Uterus (tissue), 4 donors: Measurements from ENCODE around the gene PLAGL1. TPM values are rescaled to one million over a fixed set of nuclear protein-coding genes. Genes with fewer than 3 reads are reported as not detected.

ENCODE experiments used
- DNase-seq, 2 donors: peaks; one replicate each; pipeline ENCODE4 v3.0.0-alpha.2; 2019 to 2020
- H3K27ac ChIP-seq, 2 donors: fragments of 200-600 bp; sonication (generic); 1 replicate in 1 of 2; 2 replicates in 1 of 2; pipeline ENCODE4 v1.5.1; 2016 to 2018
- H3K27me3 ChIP-seq, 2 donors: fragments of 200-600 bp; sonication (generic); one replicate each; pipeline ENCODE4 v1.5.1; 2018 to 2019; ENCODE audit warnings: control low read depth in 1 of 2
- H3K36me3 ChIP-seq, 2 donors: fragments of 200-600 bp; sonication (generic); one replicate each; pipeline ENCODE4 v1.5.1; 2019; ENCODE audit warnings: control low read depth in 1 of 2
- H3K4me1 ChIP-seq, 2 donors: fragments of 200-600 bp; sonication (generic); one replicate each; pipeline ENCODE4 v1.5.1; 2018 to 2019; ENCODE audit warnings: control low read depth in 1 of 2
- H3K4me3 ChIP-seq, 2 donors: fragments of 200-600 bp; sonication (generic); 1 replicate in 1 of 2; 2 replicates in 1 of 2; pipeline ENCODE4 v1.5.1; 2018 to 2019; ENCODE audit warnings: mild to moderate bottlenecking in 1 of 2
- H3K9me3 ChIP-seq, 2 donors: fragments of 200-600 bp; sonication (generic); one replicate each; pipeline ENCODE4 v1.5.1; 2019; ENCODE audit warnings: control low read depth in 1 of 2
- POLR2A ChIP-seq, 2 donors: fragments of 450-650 bp; IDR thresholded peaks; one replicate each; pipeline ENCODE4 v1.6.1; 2016; ENCODE audit warnings: antibody characterized with exemption in 2 of 2, mild to moderate bottlenecking in 1 of 2, moderate library complexity in 1 of 2
- intact Hi-C: fragments of 100-400 bp; cut with DNase I; formaldehyde crosslinking; loops from one replicate; pipeline ENCODE4 v1.15.1; 2023; ENCODE audit warnings: low total_unique reads
- total RNA-seq, 4 donors: library from RNA; depleted of rRNA in 3 of 4; stranded (reverse); fragments of >200 nt in 3 of 4; gene quantifications; one replicate each; pipeline versions ENCODE4 v1.1.0 to v1.2.4, GENCODE V29; 2014 to 2023
- TF ChIP-seq, protein P1 (sequence below), 4 experiments: fragments of 200-600 bp in 2 of 4; fragments of 450-650 bp in 2 of 4; sonication (generic) in 2 of 4; IDR thresholded peaks; one replicate each; pipeline ENCODE4 v1.5.1; 2016 to 2019; ENCODE audit warnings: antibody characterized with exemption in 4 of 4, mild to moderate bottlenecking in 2 of 4, moderate library complexity in 1 of 4
- donor health status: DM: yes; HTN: yes; CAD: no.

The PLAGL1 gene
- total RNA-seq, 4 donors from 2014 or later = 8.7 to 76.9 (median 29.3) TPM

DNA sequence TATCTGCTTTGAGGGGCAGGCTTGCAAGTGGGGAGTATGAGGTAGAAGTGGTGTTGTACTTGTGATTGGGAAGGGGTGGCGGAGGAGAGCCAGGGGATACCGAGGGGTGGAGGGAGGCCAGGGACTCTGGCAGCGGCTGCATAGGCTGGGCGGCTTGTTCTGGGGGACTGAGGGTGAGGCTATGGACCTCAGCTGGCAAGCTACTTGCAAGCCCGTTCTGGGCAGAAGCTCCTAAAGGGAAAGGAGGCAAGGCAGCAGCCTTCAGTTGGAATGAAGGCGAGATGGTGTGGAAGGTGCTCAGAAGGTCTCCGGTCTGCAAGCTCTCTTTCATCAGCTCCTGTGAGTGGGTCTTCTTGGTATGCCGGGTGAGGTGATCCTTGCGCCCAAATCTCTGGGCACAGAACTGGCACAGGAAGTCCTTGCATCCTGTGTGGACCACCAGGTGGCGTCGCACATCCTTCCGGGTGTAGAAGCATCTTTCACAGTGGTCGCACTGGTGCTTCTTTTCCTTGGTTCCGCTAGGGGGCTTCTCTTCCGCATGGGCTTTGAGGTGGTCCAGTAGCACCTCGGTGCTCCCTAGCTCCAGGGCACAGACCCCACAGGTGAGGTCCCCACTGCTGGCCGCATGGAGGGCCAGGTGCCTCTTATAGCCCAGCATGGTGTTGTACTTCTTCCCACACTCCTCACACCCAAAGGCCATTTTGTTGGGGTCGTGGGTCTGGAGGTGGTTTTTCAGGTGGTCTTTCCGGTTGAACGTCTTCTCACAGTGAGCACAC is 66.0 kb downstream of the PLAGL1 start:
- Histone ChIP-seq H3K4me1 (no peaks in the 10 kb centered on the region), H3K9me3 (no peaks in the 10 kb centered on the region), H3K4me3 (no peak overlapping the region), H3K36me3 (no peaks in the 10 kb centered on the region), H3K27me3 (no peaks in the 10 kb centered on the region), H3K27ac (no peak overlapping the region)
- intact Hi-C loops = loop anchor here (5.0 kb wide), 1 partner anchor 70 kb away; no protein-coding TSS in a partner anchor
- DNase-seq = peak; percentile 25 to 41
- TF ChIP-seq, protein P1, sequence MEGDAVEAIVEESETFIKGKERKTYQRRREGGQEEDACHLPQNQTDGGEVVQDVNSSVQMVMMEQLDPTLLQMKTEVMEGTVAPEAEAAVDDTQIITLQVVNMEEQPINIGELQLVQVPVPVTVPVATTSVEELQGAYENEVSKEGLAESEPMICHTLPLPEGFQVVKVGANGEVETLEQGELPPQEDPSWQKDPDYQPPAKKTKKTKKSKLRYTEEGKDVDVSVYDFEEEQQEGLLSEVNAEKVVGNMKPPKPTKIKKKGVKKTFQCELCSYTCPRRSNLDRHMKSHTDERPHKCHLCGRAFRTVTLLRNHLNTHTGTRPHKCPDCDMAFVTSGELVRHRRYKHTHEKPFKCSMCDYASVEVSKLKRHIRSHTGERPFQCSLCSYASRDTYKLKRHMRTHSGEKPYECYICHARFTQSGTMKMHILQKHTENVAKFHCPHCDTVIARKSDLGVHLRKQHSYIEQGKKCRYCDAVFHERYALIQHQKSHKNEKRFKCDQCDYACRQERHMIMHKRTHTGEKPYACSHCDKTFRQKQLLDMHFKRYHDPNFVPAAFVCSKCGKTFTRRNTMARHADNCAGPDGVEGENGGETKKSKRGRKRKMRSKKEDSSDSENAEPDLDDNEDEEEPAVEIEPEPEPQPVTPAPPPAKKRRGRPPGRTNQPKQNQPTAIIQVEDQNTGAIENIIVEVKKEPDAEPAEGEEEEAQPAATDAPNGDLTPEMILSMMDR (IDR thresholded peaks at IDR 0.05) = peak in 3 of 4 experiments; percentile 21 to 43 (median 33)
- TF ChIP-seq POLR2A (IDR thresholded peaks at IDR 0.05) = no peak

DNA sequence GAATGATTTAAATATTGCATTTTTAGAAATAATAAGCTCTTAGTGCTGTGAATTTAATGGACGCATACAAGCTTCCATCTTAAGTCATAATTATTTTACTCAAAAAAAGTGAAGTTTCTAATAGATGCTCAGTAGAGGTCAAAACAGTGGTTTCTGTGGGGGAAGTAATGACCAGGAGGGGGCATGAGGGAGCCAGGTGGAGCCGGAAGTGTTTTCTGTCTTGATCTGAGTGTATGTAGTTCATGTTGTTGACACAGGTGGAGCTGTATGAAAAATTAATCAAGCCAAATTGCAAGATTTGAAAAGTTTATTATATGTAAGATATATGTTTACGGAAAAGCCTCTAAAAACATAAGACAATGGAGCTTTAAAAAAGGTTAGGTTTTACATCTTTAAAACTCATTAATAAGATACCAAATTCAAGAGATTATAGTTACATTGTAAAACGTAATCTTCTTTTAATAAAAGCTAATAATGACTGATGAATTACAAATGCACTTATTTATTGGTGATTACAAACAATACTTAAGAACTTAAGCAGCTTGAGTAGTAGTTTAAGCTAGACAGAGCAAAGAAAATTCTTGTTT is 68.0 kb downstream of the PLAGL1 start:
- no peak overlapping the region for H3K4me3 ChIP-seq
- H3K4me1 ChIP-seq = no peaks in the 10 kb centered on the region
- H3K9me3 ChIP-seq = no peaks in the 10 kb centered on the region
- no peak overlapping the region for H3K27ac ChIP-seq
- no peaks in the 10 kb centered on the region for H3K27me3 ChIP-seq
- intact Hi-C loops = loop anchor here (5.0 kb wide), 1 partner anchor 72 kb away; no protein-coding TSS in a partner anchor
- no peaks in the 10 kb centered on the region for H3K36me3 ChIP-seq
- TF ChIP-seq, protein P1 (IDR thresholded peaks at IDR 0.05) = peak; percentile 32 to 56 (median 40)
- no peak for TF ChIP-seq POLR2A (IDR thresholded peaks at IDR 0.05)
- peak in 1 of 2 donors; percentile 22 for DNase-seq

DNA sequence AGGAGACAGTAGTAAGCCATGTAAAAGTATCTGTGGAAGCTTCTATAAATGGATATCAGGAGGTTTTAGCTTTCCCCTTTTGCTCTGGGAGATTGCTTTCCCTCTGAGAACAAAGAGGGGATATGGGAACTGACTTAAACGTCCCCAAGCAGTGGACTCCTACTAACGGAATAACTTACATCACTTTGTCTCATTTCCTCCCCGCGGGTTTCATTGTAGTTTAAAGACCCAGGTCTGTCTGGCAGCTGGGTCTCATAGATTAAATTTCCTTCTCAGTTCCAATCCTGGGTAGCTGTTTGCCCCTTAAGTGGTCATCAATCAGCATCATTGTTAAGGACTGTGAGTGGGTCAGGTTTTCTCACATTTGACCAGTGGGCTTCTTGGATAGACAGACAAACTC is 68.7 kb downstream of the PLAGL1 start:
- no peaks in the 10 kb centered on the region for H3K9me3 ChIP-seq
- TF ChIP-seq, protein P1 (IDR thresholded peaks at IDR 0.05) = no peak
- TF ChIP-seq POLR2A (IDR thresholded peaks at IDR 0.05) = no peak
- no peak overlapping the region for H3K27ac ChIP-seq
- H3K4me3 ChIP-seq = no peak overlapping the region
- intact Hi-C loops = no loop called here
- H3K36me3 ChIP-seq = no peaks in the 10 kb centered on the region
- no peaks in the 10 kb centered on the region for H3K27me3 ChIP-seq
- H3K4me1 ChIP-seq = no peaks in the 10 kb centered on the region
- DNase-seq = no peak

DNA sequence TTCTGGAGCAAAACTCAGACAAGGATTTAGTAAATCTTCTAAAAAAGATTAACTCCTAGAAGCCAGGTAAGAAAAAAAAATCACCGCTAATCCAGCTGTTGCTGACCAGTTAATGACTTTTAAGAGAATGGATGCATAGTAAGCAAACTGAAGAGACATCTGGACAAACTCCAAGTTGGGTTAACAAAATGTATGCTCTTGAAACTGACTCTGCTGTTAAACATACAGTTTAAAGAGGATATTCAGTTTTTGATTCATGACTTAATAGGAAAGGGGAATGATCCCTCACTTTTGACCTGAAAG is 70.4 kb downstream of the PLAGL1 start:
- no peak for TF ChIP-seq POLR2A (IDR thresholded peaks at IDR 0.05)
- TF ChIP-seq, protein P1 (IDR thresholded peaks at IDR 0.05) = no peak
- H3K4me1 ChIP-seq = no peaks in the 10 kb centered on the region
- no peak overlapping the region for H3K27ac ChIP-seq
- intact Hi-C loops = no loop called here
- no peak overlapping the region for H3K4me3 ChIP-seq
- no peak for DNase-seq
- no peaks in the 10 kb centered on the region for H3K9me3 ChIP-seq
- H3K27me3 ChIP-seq = no peaks in the 10 kb centered on the region
- H3K36me3 ChIP-seq = no peaks in the 10 kb centered on the region
